ENCODE data around the gene TFF1. TPM values are rescaled to one million over a fixed set of nuclear protein-coding genes. Genes with fewer than 3 reads are reported as not detected.

Gene TFF1
- polyA plus RNA-seq, 1 donor from 2014 or later = not detected

DNA sequence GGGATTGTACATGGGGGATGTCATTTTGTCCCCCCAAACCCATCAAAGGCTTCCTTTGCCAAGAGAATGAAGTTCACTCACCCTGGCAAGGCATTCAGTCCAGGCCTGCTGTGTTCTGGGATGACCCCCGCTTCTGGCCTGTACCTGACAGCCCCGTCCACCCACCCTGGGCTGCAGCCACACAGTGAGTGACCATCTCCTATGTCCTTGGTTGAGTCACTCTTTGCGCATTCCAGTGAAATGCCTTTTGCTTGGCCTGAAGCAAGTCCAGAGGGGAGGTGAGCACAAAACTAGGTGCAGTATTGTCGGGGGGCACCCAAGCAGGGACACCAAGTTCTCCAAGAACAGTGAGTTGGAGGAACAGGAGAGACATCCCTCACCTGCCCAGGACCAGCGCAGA is 19.3 kb upstream of the TFF1 start:
- Histone ChIP-seq H3K79me2 (replicated peaks; ENCODE audit: insufficient read depth, low read length) (no peaks in the 10 kb centered on the region), H3K4me3 (ENCODE audit: low read length) (no peak overlapping the region), H3K27ac (ENCODE audit: low read length) (no peak overlapping the region), H2AFZ (ENCODE audit: low read depth, low read length) (no peak overlapping the region), H4K20me1 (ENCODE audit: insufficient read depth) (no peaks in the 10 kb centered on the region), H3K9me2 (ENCODE audit: insufficient read depth, low read length) (no peaks in the 10 kb centered on the region), H3K9me3 (ENCODE audit: low read length) (no peaks in the 10 kb centered on the region), H3K36me3 (ENCODE audit: insufficient read depth, low read length) (no peaks in the 10 kb centered on the region), H3K4me2 (ENCODE audit: low read length) (no peak overlapping the region), H3K9ac (ENCODE audit: low read length) (no peak overlapping the region), H3F3A (ENCODE audit: insufficient read depth, low read length, poor library complexity, severe bottlenecking) (no peaks in the 10 kb centered on the region), H3K27me3 (ENCODE audit: insufficient read depth, low read depth, low read length) (no peaks in the 10 kb centered on the region)
- TF ChIP-seq POLR2AphosphoS5 (IDR thresholded peaks at IDR 0.05) = no peak

DNA sequence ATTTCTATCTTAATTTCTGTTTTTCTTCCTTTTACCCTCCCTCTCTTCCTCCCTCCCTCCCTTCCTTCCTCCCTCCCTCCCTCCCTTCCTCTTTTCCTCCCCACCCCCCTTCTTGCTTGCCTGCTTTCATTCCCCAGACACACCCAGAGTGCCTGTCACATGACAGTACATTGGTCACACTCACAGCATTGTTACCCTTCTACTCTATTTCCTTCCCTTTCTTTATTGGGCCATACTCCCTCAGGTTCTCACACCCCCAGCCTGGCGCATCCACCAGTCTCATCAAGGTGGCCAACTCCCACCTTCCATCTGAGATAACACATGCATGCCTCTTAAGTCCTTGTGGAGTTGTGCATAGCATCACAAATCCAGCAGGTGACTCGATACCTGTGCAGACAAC is 18.7 kb upstream of the TFF1 start:
- Histone ChIP-seq H3K27me3 (ENCODE audit: insufficient read depth, low read depth, low read length) (no peaks in the 10 kb centered on the region), H3K36me3 (ENCODE audit: insufficient read depth, low read length) (no peaks in the 10 kb centered on the region), H3K4me2 (ENCODE audit: low read length) (no peak overlapping the region), H3K79me2 (replicated peaks; ENCODE audit: insufficient read depth, low read length) (no peaks in the 10 kb centered on the region), H3K27ac (ENCODE audit: low read length) (no peak overlapping the region), H3K9me2 (ENCODE audit: insufficient read depth, low read length) (no peaks in the 10 kb centered on the region), H3K9ac (ENCODE audit: low read length) (no peak overlapping the region), H3K4me3 (ENCODE audit: low read length) (no peak overlapping the region), H3K9me3 (ENCODE audit: low read length) (no peaks in the 10 kb centered on the region), H4K20me1 (ENCODE audit: insufficient read depth) (no peaks in the 10 kb centered on the region), H2AFZ (ENCODE audit: low read depth, low read length) (no peak overlapping the region), H3F3A (ENCODE audit: insufficient read depth, low read length, poor library complexity, severe bottlenecking) (no peaks in the 10 kb centered on the region)
- no peak for TF ChIP-seq POLR2AphosphoS5 (IDR thresholded peaks at IDR 0.05)
- TF ChIP-seq EZH2 (IDR thresholded peaks at IDR 0.05; ENCODE audit: borderline replicate concordance, insufficient read depth, low read length, poor library complexity, severe bottlenecking) = no peak
- TF ChIP-seq, protein P1, sequence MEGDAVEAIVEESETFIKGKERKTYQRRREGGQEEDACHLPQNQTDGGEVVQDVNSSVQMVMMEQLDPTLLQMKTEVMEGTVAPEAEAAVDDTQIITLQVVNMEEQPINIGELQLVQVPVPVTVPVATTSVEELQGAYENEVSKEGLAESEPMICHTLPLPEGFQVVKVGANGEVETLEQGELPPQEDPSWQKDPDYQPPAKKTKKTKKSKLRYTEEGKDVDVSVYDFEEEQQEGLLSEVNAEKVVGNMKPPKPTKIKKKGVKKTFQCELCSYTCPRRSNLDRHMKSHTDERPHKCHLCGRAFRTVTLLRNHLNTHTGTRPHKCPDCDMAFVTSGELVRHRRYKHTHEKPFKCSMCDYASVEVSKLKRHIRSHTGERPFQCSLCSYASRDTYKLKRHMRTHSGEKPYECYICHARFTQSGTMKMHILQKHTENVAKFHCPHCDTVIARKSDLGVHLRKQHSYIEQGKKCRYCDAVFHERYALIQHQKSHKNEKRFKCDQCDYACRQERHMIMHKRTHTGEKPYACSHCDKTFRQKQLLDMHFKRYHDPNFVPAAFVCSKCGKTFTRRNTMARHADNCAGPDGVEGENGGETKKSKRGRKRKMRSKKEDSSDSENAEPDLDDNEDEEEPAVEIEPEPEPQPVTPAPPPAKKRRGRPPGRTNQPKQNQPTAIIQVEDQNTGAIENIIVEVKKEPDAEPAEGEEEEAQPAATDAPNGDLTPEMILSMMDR (IDR thresholded peaks at IDR 0.05; ENCODE audit: poor library complexity, severe bottlenecking) = no peak
- no peak for TF ChIP-seq MXI1 (conservative IDR thresholded peaks at IDR 0.05; ENCODE audit: poor library complexity, severe bottlenecking)
- no peak for TF ChIP-seq SMC3 (conservative IDR thresholded peaks at IDR 0.05; ENCODE audit: poor library complexity)
- TF ChIP-seq RAD21 (conservative IDR thresholded peaks at IDR 0.05) = no peak
- no peak for TF ChIP-seq TAF1 (IDR thresholded peaks at IDR 0.05; ENCODE audit: low read depth)
- no peak for TF ChIP-seq EP300 (conservative IDR thresholded peaks at IDR 0.05; ENCODE audit: poor library complexity, severe bottlenecking)
- no peak for TF ChIP-seq REST (IDR thresholded peaks at IDR 0.05; ENCODE audit: borderline replicate concordance)

Measured in neural cell (in vitro differentiated cells).